ENCODE results near the gene KDM1A.

- TF ChIP-seq CTCF (IDR thresholded peaks at IDR 0.05) (no peak), POLR2A (IDR thresholded peaks at IDR 0.05) (no peak)
These were observed 2.6 kb downstream of the KDM1A start for GRCh38 chr1:23021834-23022233.

Measured in tibial nerve (tissue), 3 donors.